Measurements from ENCODE around the gene TAF4B.
A peak's percentile ranks its signal among the peaks of the same experiment; 100 is the strongest.

TAF4B gene

DNA sequence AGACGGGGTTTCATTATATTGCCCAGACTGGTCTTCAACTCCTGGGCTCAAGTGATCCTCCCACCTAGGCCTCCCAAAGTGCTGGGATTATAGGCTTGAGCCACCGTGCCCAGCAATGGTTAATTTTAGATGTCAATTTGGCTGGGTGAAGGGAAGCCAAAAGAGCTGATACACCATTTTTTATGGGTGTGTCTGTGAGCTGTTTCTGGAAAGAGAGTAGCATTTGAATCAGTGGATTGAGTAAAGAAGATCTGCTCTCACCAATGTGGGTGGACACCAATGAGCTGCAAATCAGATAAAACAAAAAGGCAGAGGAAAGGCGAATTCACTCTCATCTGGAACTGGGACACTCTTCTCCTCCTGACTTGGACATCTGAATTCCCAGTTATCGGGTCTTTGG is 16.1 kb upstream of the TAF4B start:
- Histone ChIP-seq H2AFZ (ENCODE audit: low read depth, low read length) (no peak overlapping the region; the same call in 1 of the 2 replicates), H3K27ac (ENCODE audit: low read length) (no peak overlapping the region), H3K4me2 (ENCODE audit: insufficient read depth, low read length) (no peak overlapping the region), H3K4me1 (ENCODE audit: insufficient read depth, low read length) (peaks cover 10% of the 10 kb centered on the region), H3K4me3 (ENCODE audit: low read depth in 1 of 2, low read length in 2 of 2) (no peak overlapping the region), H4K20me1 (ENCODE audit: insufficient read depth, low read length) (no peaks in the 10 kb centered on the region), H3K27me3 (ENCODE audit: insufficient read depth, low read length, poor library complexity) (no peaks in the 10 kb centered on the region), H3K9me3 (ENCODE audit: insufficient read depth, low read length, severe bottlenecking) (no peaks in the 10 kb centered on the region), H3K9ac (ENCODE audit: low read depth, low read length) (no peak overlapping the region), H3K36me3 (ENCODE audit: insufficient read depth, low read length) (no peaks in the 10 kb centered on the region), H3K79me2 (ENCODE audit: insufficient read depth, low read length) (no peaks in the 10 kb centered on the region)
- no peak for ATAC-seq (ENCODE audit: insufficient read depth, low read depth)
- no peak for TF ChIP-seq EZH2 (IDR thresholded peaks at IDR 0.05; ENCODE audit: borderline replicate concordance, low read depth, low read length, severe bottlenecking)
- TF ChIP-seq, protein P1, sequence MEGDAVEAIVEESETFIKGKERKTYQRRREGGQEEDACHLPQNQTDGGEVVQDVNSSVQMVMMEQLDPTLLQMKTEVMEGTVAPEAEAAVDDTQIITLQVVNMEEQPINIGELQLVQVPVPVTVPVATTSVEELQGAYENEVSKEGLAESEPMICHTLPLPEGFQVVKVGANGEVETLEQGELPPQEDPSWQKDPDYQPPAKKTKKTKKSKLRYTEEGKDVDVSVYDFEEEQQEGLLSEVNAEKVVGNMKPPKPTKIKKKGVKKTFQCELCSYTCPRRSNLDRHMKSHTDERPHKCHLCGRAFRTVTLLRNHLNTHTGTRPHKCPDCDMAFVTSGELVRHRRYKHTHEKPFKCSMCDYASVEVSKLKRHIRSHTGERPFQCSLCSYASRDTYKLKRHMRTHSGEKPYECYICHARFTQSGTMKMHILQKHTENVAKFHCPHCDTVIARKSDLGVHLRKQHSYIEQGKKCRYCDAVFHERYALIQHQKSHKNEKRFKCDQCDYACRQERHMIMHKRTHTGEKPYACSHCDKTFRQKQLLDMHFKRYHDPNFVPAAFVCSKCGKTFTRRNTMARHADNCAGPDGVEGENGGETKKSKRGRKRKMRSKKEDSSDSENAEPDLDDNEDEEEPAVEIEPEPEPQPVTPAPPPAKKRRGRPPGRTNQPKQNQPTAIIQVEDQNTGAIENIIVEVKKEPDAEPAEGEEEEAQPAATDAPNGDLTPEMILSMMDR (IDR thresholded peaks at IDR 0.05; ENCODE audit: borderline replicate concordance, extremely low read depth, low read length, poor library complexity, severe bottlenecking): no peak
- DNase-seq: no peak

DNA sequence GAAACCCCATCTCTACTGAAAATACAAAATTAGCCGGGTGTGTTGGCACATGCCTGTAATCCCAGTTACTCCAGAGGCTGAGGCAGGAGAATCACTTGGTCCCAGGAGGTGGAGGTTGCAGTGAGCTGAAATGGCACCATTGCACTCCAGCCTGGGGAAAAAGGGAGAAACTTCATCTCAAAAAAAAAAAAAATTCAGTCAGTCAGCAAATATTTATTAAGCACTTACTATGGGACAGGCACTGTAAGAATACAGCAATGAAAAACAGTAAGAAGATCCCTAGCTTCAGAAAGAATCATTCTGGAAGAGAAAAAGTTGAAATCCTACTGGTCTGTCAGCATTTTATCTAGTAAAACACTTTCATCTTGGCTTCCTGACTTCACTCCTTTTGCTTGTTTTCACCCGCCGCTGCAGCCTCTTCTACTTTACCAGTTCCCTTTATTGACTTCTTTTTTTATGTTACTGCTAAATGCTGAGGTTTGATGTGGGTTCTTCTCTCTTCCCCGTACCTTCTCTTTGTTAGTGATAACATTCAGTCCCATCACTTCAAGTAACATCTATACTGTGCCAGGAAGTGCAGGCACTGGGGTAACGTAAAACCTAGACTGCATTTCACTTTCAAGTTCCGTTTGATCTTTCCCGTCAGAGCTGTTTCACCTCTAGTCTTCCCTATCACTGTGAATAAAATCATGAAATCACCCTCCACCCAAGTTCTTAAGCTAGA is 10.8 kb upstream of the TAF4B start:
- no peaks in the 10 kb centered on the region for H3K27me3 ChIP-seq (ENCODE audit: insufficient read depth, low read length, poor library complexity)
- no peak for TF ChIP-seq EZH2 (IDR thresholded peaks at IDR 0.05; ENCODE audit: borderline replicate concordance, low read depth, low read length, severe bottlenecking)
- TF ChIP-seq, protein P1 (IDR thresholded peaks at IDR 0.05; ENCODE audit: borderline replicate concordance, extremely low read depth, low read length, poor library complexity, severe bottlenecking): no peak
- no peaks in the 10 kb centered on the region for H3K9me3 ChIP-seq (ENCODE audit: insufficient read depth, low read length, severe bottlenecking)
- peak overlapping the region; percentile 71 for H2AFZ ChIP-seq (ENCODE audit: low read depth, low read length)
- H3K9ac ChIP-seq (ENCODE audit: low read depth, low read length): peak overlapping the region; percentile 41
- no peaks in the 10 kb centered on the region for H3K79me2 ChIP-seq (ENCODE audit: insufficient read depth, low read length)
- no peaks in the 10 kb centered on the region for H4K20me1 ChIP-seq (ENCODE audit: insufficient read depth, low read length)
- peak overlapping the region; percentile 63 for H3K27ac ChIP-seq (ENCODE audit: low read length)
- H3K36me3 ChIP-seq (ENCODE audit: insufficient read depth, low read length): no peaks in the 10 kb centered on the region
- peak overlapping the region; percentile 53 for H3K4me2 ChIP-seq (ENCODE audit: insufficient read depth, low read length)
- H3K4me3 ChIP-seq (ENCODE audit: low read depth in 1 of 2, low read length in 2 of 2): peak overlapping the region; percentile 12 to 50; a peak in 3 of 4 replicates
- DNase-seq (peak; percentile 74), ATAC-seq (ENCODE audit: insufficient read depth, low read depth) (peak; percentile 100)
- H3K4me1 ChIP-seq (ENCODE audit: insufficient read depth, low read length): peaks cover 19% of the 10 kb centered on the region

DNA sequence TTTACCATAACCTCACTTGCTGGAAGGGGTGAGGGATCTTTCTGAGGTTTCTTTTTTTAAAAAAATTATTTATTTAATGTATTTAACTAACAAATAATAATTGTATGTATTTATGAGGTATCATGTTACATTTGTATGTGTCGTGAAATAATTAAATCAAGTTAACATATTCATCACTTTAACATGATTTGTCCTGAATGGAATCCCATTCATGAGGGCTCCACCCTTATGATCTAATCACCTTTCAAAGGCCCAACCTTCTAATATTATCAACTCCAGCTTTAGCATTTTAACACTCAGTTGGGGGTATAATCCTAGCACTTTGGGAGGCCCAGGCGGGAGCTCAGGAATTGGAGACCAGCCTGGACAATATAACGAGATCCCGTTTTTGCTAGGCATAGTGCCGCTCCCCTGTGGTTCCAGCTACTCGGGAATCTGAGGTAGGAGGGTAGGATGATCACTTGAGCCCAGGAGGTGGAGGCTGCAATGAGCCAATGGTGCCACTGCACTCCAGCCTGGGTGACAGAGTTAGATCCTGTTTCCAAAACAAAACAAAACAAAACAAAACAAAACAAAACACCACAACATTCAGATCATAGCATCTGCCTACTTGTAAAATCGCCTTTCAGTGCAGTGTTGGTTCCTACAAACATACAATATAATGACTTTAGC is 1.1 kb upstream of the TAF4B start:
- Histone ChIP-seq H3K27ac (ENCODE audit: low read length) (no peak overlapping the region), H3K4me2 (ENCODE audit: insufficient read depth, low read length) (peak overlapping the region; percentile 86), H3K4me1 (ENCODE audit: insufficient read depth, low read length) (peaks cover 35% of the 10 kb centered on the region), H3K9me3 (ENCODE audit: insufficient read depth, low read length, severe bottlenecking) (no peaks in the 10 kb centered on the region), H3K36me3 (ENCODE audit: insufficient read depth, low read length) (no peaks in the 10 kb centered on the region; the same call in 1 of the 2 replicates), H3K4me3 (ENCODE audit: low read depth in 1 of 2, low read length in 2 of 2) (peak overlapping the region in 1 of 2 experiments; percentile 76; a peak in 1 of 4 replicates), H2AFZ (ENCODE audit: low read depth, low read length) (peak overlapping the region; percentile 77), H4K20me1 (ENCODE audit: insufficient read depth, low read length) (peaks cover 4% of the 10 kb centered on the region; the same call in 1 of the 2 replicates), H3K9ac (ENCODE audit: low read depth, low read length) (no peak overlapping the region), H3K27me3 (ENCODE audit: insufficient read depth, low read length, poor library complexity) (no peaks in the 10 kb centered on the region), H3K79me2 (ENCODE audit: insufficient read depth, low read length) (peaks cover 31% of the 10 kb centered on the region)
- no peak for TF ChIP-seq EZH2 (IDR thresholded peaks at IDR 0.05; ENCODE audit: borderline replicate concordance, low read depth, low read length, severe bottlenecking)
- TF ChIP-seq, protein P1 (IDR thresholded peaks at IDR 0.05; ENCODE audit: borderline replicate concordance, extremely low read depth, low read length, poor library complexity, severe bottlenecking): no peak
- ATAC-seq (ENCODE audit: insufficient read depth, low read depth): no peak
- DNase-seq: no peak
